ENCODE measurements around the gene CUL2. TPM values are rescaled to one million over a fixed set of nuclear protein-coding genes. Genes with fewer than 3 reads are reported as not detected.

The CUL2 gene
- total RNA-seq, 1 experiment from 2014 or later, result 32.4 TPM

DNA sequence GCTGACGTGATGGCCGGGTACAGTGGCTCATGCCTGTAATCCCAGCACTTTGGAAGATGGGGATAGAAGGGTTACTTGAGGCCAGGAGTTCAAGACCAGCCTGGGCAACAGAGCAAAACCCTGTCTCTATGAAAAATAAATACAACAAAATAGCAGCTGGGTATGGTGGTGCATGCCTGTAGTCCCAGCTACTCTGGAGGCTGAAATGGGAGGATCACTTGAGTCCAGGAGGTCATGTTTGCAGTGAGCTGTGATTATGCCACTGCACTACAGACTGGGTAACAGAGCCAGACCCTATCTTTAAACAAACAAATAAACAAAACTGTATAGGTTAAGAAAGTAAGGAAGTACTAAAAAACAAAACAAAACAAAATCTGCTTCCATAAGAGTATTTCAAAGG, 6.2 kb upstream of the CUL2 start:
- intact Hi-C loops (cut with micrococcal nuclease; ENCODE audit: unreplicated experiment) (no loop called here), in situ Hi-C loops (cut with HindIII; ENCODE audit: low pct_unique_long_range_greater_than_20kb, low sequenced_read_pairs) (no loop called here)
- BruUV-seq (replicated peaks), result no TSS peak
- H3K9me3 ChIP-seq (ENCODE audit: control insufficient read depth, insufficient read depth, low read depth, low read length), result no peaks in the 10 kb centered on the region
- ChIA-PET CTCF (interaction anchor here (0.7 kb wide), 1 partner anchor 102 kb away, joined by 3 read pairs; no protein-coding TSS in a partner anchor), POLR2A (no interaction called here)
- ATAC-seq (no peak), DNase-seq (ENCODE audit: low read depth, low spot score) (no peak)
- no peak overlapping the region for H3K27ac ChIP-seq (ENCODE audit: low read length)
- no peaks in the 10 kb centered on the region for H3K4me1 ChIP-seq (ENCODE audit: control insufficient read depth, insufficient read depth, low read length)
- no peaks in the 10 kb centered on the region for H3K36me3 ChIP-seq (ENCODE audit: control insufficient read depth, insufficient read depth, low read length)
- TF ChIP-seq, protein P1, sequence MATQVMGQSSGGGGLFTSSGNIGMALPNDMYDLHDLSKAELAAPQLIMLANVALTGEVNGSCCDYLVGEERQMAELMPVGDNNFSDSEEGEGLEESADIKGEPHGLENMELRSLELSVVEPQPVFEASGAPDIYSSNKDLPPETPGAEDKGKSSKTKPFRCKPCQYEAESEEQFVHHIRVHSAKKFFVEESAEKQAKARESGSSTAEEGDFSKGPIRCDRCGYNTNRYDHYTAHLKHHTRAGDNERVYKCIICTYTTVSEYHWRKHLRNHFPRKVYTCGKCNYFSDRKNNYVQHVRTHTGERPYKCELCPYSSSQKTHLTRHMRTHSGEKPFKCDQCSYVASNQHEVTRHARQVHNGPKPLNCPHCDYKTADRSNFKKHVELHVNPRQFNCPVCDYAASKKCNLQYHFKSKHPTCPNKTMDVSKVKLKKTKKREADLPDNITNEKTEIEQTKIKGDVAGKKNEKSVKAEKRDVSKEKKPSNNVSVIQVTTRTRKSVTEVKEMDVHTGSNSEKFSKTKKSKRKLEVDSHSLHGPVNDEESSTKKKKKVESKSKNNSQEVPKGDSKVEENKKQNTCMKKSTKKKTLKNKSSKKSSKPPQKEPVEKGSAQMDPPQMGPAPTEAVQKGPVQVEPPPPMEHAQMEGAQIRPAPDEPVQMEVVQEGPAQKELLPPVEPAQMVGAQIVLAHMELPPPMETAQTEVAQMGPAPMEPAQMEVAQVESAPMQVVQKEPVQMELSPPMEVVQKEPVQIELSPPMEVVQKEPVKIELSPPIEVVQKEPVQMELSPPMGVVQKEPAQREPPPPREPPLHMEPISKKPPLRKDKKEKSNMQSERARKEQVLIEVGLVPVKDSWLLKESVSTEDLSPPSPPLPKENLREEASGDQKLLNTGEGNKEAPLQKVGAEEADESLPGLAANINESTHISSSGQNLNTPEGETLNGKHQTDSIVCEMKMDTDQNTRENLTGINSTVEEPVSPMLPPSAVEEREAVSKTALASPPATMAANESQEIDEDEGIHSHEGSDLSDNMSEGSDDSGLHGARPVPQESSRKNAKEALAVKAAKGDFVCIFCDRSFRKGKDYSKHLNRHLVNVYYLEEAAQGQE (IDR thresholded peaks at IDR 0.05; ENCODE audit: insufficient read depth in 1 of 2, low read depth in 2 of 2, low read length in 1 of 2), result no peak
- TF ChIP-seq SIN3A (IDR thresholded peaks at IDR 0.05; ENCODE audit: borderline replicate concordance, insufficient read depth, low read depth, low read length) (no peak), TCF7L2 (IDR thresholded peaks at IDR 0.05; ENCODE audit: low read depth, low read length) (no peak), POLR2AphosphoS5 (IDR thresholded peaks at IDR 0.05; ENCODE audit: low read depth, low read length) (no peak)
- TF ChIP-seq, protein P2, sequence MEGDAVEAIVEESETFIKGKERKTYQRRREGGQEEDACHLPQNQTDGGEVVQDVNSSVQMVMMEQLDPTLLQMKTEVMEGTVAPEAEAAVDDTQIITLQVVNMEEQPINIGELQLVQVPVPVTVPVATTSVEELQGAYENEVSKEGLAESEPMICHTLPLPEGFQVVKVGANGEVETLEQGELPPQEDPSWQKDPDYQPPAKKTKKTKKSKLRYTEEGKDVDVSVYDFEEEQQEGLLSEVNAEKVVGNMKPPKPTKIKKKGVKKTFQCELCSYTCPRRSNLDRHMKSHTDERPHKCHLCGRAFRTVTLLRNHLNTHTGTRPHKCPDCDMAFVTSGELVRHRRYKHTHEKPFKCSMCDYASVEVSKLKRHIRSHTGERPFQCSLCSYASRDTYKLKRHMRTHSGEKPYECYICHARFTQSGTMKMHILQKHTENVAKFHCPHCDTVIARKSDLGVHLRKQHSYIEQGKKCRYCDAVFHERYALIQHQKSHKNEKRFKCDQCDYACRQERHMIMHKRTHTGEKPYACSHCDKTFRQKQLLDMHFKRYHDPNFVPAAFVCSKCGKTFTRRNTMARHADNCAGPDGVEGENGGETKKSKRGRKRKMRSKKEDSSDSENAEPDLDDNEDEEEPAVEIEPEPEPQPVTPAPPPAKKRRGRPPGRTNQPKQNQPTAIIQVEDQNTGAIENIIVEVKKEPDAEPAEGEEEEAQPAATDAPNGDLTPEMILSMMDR (IDR thresholded peaks at IDR 0.05), result no peak
- no peaks in the 10 kb centered on the region for H3K27me3 ChIP-seq (ENCODE audit: control insufficient read depth, insufficient read depth, low read length)
- no peak overlapping the region for H3K4me3 ChIP-seq (ENCODE audit: low read depth in 2 of 2, low read length in 2 of 2)

DNA sequence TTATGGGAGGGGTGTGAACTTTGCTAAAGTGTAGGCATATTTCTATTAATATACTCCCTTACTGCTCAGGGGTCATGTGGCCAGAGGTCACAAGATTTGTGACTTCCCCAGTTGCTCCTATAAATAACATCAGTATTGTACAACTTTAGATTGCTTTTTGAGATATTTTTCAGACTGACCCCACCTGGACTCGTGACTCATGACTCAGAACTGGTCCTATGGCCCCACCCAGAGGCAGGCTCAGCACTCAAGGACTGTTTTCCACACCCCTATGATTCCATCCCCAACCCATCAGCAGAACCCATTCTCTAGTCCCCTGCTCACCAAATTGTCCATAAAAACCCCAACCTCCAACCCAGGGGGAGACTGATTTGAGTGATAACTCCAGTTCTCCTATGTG, 2.7 kb upstream of the CUL2 start:
- H3K27ac ChIP-seq (ENCODE audit: low read length), result no peak overlapping the region
- no peaks in the 10 kb centered on the region for H3K27me3 ChIP-seq (ENCODE audit: control insufficient read depth, insufficient read depth, low read length)
- no peaks in the 10 kb centered on the region; the same call in 1 of the 2 replicates for H3K36me3 ChIP-seq (ENCODE audit: control insufficient read depth, insufficient read depth, low read length)
- ChIA-PET CTCF (no interaction called here), POLR2A (no interaction called here)
- in situ Hi-C loops (cut with HindIII; ENCODE audit: low pct_unique_long_range_greater_than_20kb, low sequenced_read_pairs), result no loop called here
- ATAC-seq (no peak), DNase-seq (ENCODE audit: low read depth, low spot score) (no peak)
- intact Hi-C loops (cut with micrococcal nuclease; ENCODE audit: unreplicated experiment), result no loop called here
- no peak overlapping the region for H3K4me3 ChIP-seq (ENCODE audit: low read depth in 2 of 2, low read length in 2 of 2)
- peaks cover 8% of the 10 kb centered on the region for H3K4me1 ChIP-seq (ENCODE audit: control insufficient read depth, insufficient read depth, low read length)
- BruUV-seq (replicated peaks), result no TSS peak
- TF ChIP-seq, protein P2 (IDR thresholded peaks at IDR 0.05), result no peak
- no peaks in the 10 kb centered on the region for H3K9me3 ChIP-seq (ENCODE audit: control insufficient read depth, insufficient read depth, low read depth, low read length)
